Ovary (tissue), 9 donors: ENCODE results near the gene PRCD. TPM values are rescaled to one million over a fixed set of nuclear protein-coding genes. Genes with fewer than 3 reads are reported as not detected.

Experiments used
- DNase-seq, 5 donors: peaks; one replicate each; pipeline ENCODE4 v3.0.0-alpha.2; 2019 to 2020
- H3K27ac ChIP-seq, 2 donors: fragments of 200-600 bp; one replicate each; pipeline versions ENCODE4 v1.5.1 to v1.8.0; 2019 to 2022
- H3K27me3 ChIP-seq: fragments of 200-600 bp; one replicate; pipeline ENCODE4 v1.8.0; 2022
- H3K36me3 ChIP-seq: fragments of 200-600 bp; sonication (generic); one replicate; pipeline ENCODE4 v1.5.1; 2019
- H3K4me1 ChIP-seq: one replicate; pipeline ENCODE4 v1.8.1; 2013; ENCODE audit warnings: mild to moderate bottlenecking, moderate library complexity; ENCODE audit not compliant: insufficient read depth
- H3K4me3 ChIP-seq: fragments of 200-600 bp; sonication (generic); one replicate; pipeline ENCODE4 v1.5.1; 2017
- H3K9me3 ChIP-seq, 2 donors: fragments of 200-600 bp in 1 of 2; sonication (generic) in 1 of 2; one replicate each; pipeline versions ENCODE4 v1.5.1 to v1.8.1; 2013 to 2019; ENCODE audit warnings: mild to moderate bottlenecking in 1 of 2, moderate library complexity in 1 of 2
- EP300 ChIP-seq: sonication (generic); formaldehyde crosslinking; IDR thresholded peaks from one replicate; pipeline ENCODE4 v1.6.1; 2017; ENCODE audit warnings: antibody characterized with exemption
- POLR2A ChIP-seq: fragments of 450-650 bp; IDR thresholded peaks from one replicate; pipeline ENCODE4 v1.6.1; 2017; ENCODE audit warnings: antibody characterized with exemption, mild to moderate bottlenecking, moderate library complexity
- WGBS, 3 donors: extraction: QIAGEN DNeasy Blood & Tissue Kit in 1 of 3; methylation state at CpG; one replicate each; pipeline versions ENCODE4 v1.1.5 to v1.1.7; 2013 to 2017; 5-methylcytosine and 5-hydroxymethylcytosine counted together
- intact Hi-C, 4 donors: fragments of 100-400 bp; cut with DNase I; formaldehyde crosslinking; loops; one replicate each; pipeline versions ENCODE4 v1.11.0 to v1.15.1; 2022 to 2023
- polyA plus RNA-seq, 2 donors: library from polyadenylated mRNA; stranded (reverse); fragments of 200-250 nt in 1 of 2; fragments of 350-450 nt in 1 of 2; fragmentation: Illumina TruSeq in 1 of 2; extraction: RNeasy Lipid Tissue Mini Kit (QIAGEN cat#74804) in 1 of 2; gene quantifications; one replicate each; pipeline ENCODE4 v1.2.3, GENCODE V29; 2013 to 2014
- total RNA-seq, 7 donors: library from RNA; depleted of rRNA in 2 of 7; stranded (reverse); fragments of >200 nt in 2 of 7; fragmentation: NEBNext Ultra II Directional in 3 of 7; extraction: Animal tissue kit (Norgen Biotek cat#: 25700) in 3 of 7; gene quantifications; one replicate each; pipeline versions ENCODE4 v1.1.0 to v1.2.4, GENCODE V29; 2016 to 2023
- TF ChIP-seq, protein P1 (sequence below), 3 donors: fragments of 450-650 bp in 2 of 3; fragments of 200-600 bp in 1 of 3; IDR thresholded peaks; one replicate each; pipeline versions ENCODE4 v1.5.1 to v1.8.0; 2016 to 2022; ENCODE audit warnings: antibody characterized with exemption in 3 of 3, mild to moderate bottlenecking in 1 of 3
- donor health status: DM: no; HTN: no; CAD: no; lungs with moderate emphysema.
- donor health status: DM: no; HTN: no; CAD: no.
- donor health status: Bipolar disorder and iron deficiency.
- donor health status: DM: yes; HTN: yes; CAD: no.
- donor health status: DM: no; HTN: no; CAD: no.
- donor health status: DM: yes; HTN: yes; CAD: no.

The PRCD gene
- total and polyA plus RNA-seq, 9 donors, result 1.5 to 12.2 (median 2.8) TPM

DNA sequence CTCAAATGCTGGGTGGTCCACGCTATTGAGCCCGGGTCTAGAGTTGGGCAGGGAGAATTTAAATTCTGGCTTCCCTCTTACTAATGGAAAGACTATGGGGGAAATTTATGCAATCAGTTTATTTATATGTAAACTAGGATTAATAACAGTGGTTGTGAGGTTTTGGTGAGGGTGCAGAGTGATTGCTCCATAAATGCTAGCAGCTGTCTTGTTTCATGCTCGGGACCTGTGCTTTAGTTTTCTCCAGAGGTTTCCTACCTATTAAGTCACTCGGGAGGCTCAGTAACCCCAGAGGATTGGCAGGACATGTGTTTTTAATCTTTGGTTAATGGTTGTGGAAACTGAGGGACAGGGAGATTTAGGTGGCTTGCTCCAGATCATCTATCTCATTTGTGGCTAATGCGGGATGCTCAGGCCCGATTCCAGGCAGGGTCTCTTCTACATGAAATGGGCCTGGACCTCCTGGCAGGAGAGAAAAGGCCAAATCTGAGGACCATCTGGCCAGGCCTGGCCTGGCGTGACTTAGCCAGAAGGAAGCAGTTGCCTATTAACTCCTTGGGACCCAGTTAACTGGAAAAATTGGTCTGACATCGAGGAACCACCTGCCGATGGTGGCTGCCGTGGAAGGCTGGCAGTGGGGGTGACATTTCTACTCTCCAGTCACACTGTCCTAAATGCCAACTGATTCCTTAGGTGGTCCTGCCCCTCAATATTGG, 2.1 kb downstream of the PRCD start:
- intact Hi-C loops, result no loop called here
- WGBS, 3 donors, result 90 to 92% (median 90%) methylated on average over 10 of the region's 10 CpGs
- DNase-seq, result no peak
- Histone ChIP-seq H3K9me3 (no peaks in the 10 kb centered on the region), H3K4me3 (no peak overlapping the region), H3K27me3 (no peaks in the 10 kb centered on the region), H3K36me3 (no peaks in the 10 kb centered on the region), H3K27ac (no peak overlapping the region), H3K4me1 (peaks cover 43% of the 10 kb centered on the region)
- TF ChIP-seq POLR2A, result no peak
- TF ChIP-seq, protein P1, sequence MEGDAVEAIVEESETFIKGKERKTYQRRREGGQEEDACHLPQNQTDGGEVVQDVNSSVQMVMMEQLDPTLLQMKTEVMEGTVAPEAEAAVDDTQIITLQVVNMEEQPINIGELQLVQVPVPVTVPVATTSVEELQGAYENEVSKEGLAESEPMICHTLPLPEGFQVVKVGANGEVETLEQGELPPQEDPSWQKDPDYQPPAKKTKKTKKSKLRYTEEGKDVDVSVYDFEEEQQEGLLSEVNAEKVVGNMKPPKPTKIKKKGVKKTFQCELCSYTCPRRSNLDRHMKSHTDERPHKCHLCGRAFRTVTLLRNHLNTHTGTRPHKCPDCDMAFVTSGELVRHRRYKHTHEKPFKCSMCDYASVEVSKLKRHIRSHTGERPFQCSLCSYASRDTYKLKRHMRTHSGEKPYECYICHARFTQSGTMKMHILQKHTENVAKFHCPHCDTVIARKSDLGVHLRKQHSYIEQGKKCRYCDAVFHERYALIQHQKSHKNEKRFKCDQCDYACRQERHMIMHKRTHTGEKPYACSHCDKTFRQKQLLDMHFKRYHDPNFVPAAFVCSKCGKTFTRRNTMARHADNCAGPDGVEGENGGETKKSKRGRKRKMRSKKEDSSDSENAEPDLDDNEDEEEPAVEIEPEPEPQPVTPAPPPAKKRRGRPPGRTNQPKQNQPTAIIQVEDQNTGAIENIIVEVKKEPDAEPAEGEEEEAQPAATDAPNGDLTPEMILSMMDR (IDR thresholded peaks at IDR 0.05), result no peak
- TF ChIP-seq EP300, result no peak

DNA sequence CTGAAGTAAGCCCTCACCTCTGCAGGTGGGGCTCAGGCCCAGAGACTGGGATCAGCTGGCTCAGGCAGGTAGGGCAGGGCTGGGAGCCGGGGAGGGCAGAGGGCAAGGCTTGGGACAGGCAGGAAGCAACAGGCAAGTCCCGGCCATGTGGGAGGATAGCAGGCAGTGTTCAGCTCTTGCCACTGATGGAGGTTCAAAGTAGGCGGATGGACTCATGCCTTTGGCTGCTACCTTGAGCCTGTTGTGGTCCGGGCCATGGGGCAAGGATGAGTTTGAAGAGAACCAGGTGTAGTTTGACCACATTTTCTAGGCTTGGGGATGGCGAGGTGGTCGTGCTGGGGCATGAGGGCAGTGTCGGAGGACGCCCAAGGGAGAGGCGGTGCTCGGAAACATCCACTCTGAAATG, 2.7 kb downstream of the PRCD start:
- peak in 2 of 5 donors; percentile 17 to 30 for DNase-seq
- Histone ChIP-seq H3K9me3 (no peaks in the 10 kb centered on the region), H3K4me3 (no peak overlapping the region), H3K27me3 (no peaks in the 10 kb centered on the region), H3K4me1 (peaks cover 47% of the 10 kb centered on the region), H3K27ac (no peak overlapping the region), H3K36me3 (no peaks in the 10 kb centered on the region)
- TF ChIP-seq EP300 (no peak), POLR2A (no peak)
- TF ChIP-seq, protein P1 (IDR thresholded peaks at IDR 0.05), result no peak
- intact Hi-C loops, result no loop called here
- WGBS, 3 donors, result 80 to 88% (median 87%) methylated on average over 10 of the region's 10 CpGs

- WGBS, 3 donors, result 90 to 92% (median 91%) methylated on average over 8 of the region's 8 CpGs
- H3K4me3 ChIP-seq, result no peak overlapping the region
- no peak overlapping the region for H3K27ac ChIP-seq
- peaks cover 47% of the 10 kb centered on the region for H3K4me1 ChIP-seq
- H3K9me3 ChIP-seq, result no peaks in the 10 kb centered on the region
- intact Hi-C loops, result no loop called here
- H3K27me3 ChIP-seq, result no peaks in the 10 kb centered on the region
- DNase-seq, result peak in 2 of 5 donors; percentile 17 to 23
- H3K36me3 ChIP-seq, result no peaks in the 10 kb centered on the region
- TF ChIP-seq EP300 (no peak), POLR2A (no peak)
- TF ChIP-seq, protein P1 (IDR thresholded peaks at IDR 0.05), result no peak
Observed at GRCh38 chr17:76542984-76543383, 3.1 kb downstream of the PRCD start.

DNA sequence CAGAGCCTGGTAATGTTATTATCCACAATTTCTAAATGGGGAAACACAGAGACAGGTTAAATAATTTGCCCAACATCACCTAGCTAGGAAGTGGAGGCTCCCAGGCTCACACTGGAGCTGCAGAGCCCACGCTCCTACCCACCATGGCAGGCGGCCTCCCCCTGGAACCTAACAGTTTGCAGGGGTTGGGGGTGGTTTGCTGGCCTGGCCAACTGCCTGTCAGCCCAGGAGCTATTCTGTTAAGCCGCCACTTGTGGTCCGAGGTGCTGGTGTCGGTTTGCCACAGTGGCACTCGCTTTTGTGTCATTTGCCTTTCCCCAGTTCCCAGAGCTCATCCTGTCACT, 3.6 kb downstream of the PRCD start:
- no peaks in the 10 kb centered on the region for H3K27me3 ChIP-seq
- peaks cover 44% of the 10 kb centered on the region for H3K4me1 ChIP-seq
- no peak overlapping the region for H3K4me3 ChIP-seq
- TF ChIP-seq, protein P1 (IDR thresholded peaks at IDR 0.05), result no peak
- TF ChIP-seq POLR2A (no peak), EP300 (no peak)
- WGBS, 3 donors, result 88 to 92% (median 90%) methylated on average over 6 of the region's 6 CpGs
- no peak overlapping the region for H3K27ac ChIP-seq
- H3K9me3 ChIP-seq, result no peaks in the 10 kb centered on the region
- DNase-seq, result no peak
- no peaks in the 10 kb centered on the region for H3K36me3 ChIP-seq
- intact Hi-C loops, result no loop called here
